ENCODE data around the gene IRAK2. TPM values are rescaled to one million over a fixed set of nuclear protein-coding genes. Genes with fewer than 3 reads are reported as not detected.
A peak's percentile ranks its signal among the peaks of the same experiment; 100 is the strongest.

Gene IRAK2
- total and polyA plus RNA-seq, 2 donors (not counting 3 experiments of a cell fraction or from before 2014, with no cell fraction given) = 7.9 to 10.0 TPM

- dilution Hi-C loops (cut with MboI; ENCODE audit: extremely low pct_ligation_motif_present, low sequenced_read_pairs) = no loop called here
- CTCF ChIA-PET = interaction anchor here (1.4 to 1.5 kb wide), 2 partner anchors 10 to 17 kb away, joined by 4 to 5 read pairs; no protein-coding TSS in a partner anchor
- TSS peak; percentile 23 for BruUV-seq (replicated peaks)
Observed at GRCh38 chr3:10280571-10280970, 115.9 kb downstream of the IRAK2 start.

More at GRCh38 chr3:10280571-10280970, 115.9 kb downstream of the IRAK2 start:
- no peaks in the 10 kb centered on the region for H3K4me1 ChIP-seq (ENCODE audit: control insufficient read depth, extremely low read depth, insufficient read depth, low read length)
- H3K4me2 ChIP-seq (ENCODE audit: insufficient read depth, low read length) = no peak overlapping the region
- H3K9ac ChIP-seq (replicated peaks; ENCODE audit: extremely low read depth, insufficient read depth, low read length) = no peak overlapping the region
- H3K9me1 ChIP-seq (replicated peaks; ENCODE audit: control insufficient read depth, extremely low read depth, insufficient read depth, low read length) = no peaks in the 10 kb centered on the region
- FAIRE-seq (no peak), DNase-seq (ENCODE audit: low read depth, low spot score) (no peak)
- POLR2A ChIA-PET = interaction anchor here (0.5 kb wide), 1 partner anchor 400 kb away, joined by 5 read pairs; no protein-coding TSS in a partner anchor
- peaks cover 5% of the 10 kb centered on the region for H3K79me2 ChIP-seq (ENCODE audit: control insufficient read depth, insufficient read depth, low read length)
- no peaks in the 10 kb centered on the region for H3K9me3 ChIP-seq (replicated peaks; ENCODE audit: control insufficient read depth, insufficient read depth, low read length)
- no peak overlapping the region for H2AFZ ChIP-seq (ENCODE audit: low read depth, low read length)
- no peaks in the 10 kb centered on the region for H3K27me3 ChIP-seq (ENCODE audit: control insufficient read depth in 2 of 2, insufficient read depth in 2 of 2, low read length in 2 of 2)
- H3K27ac ChIP-seq (ENCODE audit: insufficient read depth, low read depth, low read length) = no peak overlapping the region
- TF ChIP-seq FOS (IDR thresholded peaks at IDR 0.05; ENCODE audit: borderline replicate concordance, insufficient read depth, low read length) = no peak
- TF ChIP-seq JUN (IDR thresholded peaks at IDR 0.05; ENCODE audit: borderline replicate concordance, insufficient read depth, insufficient read length, low read depth) = no peak
- TF ChIP-seq, protein P1, sequence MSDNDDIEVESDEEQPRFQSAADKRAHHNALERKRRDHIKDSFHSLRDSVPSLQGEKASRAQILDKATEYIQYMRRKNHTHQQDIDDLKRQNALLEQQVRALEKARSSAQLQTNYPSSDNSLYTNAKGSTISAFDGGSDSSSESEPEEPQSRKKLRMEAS (IDR thresholded peaks at IDR 0.05; ENCODE audit: insufficient read depth, insufficient read length) = no peak
- no peak for TF ChIP-seq POLR2A (IDR thresholded peaks at IDR 0.05; ENCODE audit: low read depth, low read length)
- no peak for TF ChIP-seq EZH2 (IDR thresholded peaks at IDR 0.05; ENCODE audit: borderline replicate concordance, low read depth, low read length, severe bottlenecking)
- no peak for TF ChIP-seq POLR2AphosphoS5 (IDR thresholded peaks at IDR 0.05; ENCODE audit: insufficient read depth, low read depth, low read length)
- no peak for TF ChIP-seq GATA2 (IDR thresholded peaks at IDR 0.05; ENCODE audit: insufficient read depth, insufficient read length, low read depth, low read length)
- TF ChIP-seq MYC (IDR thresholded peaks at IDR 0.05; ENCODE audit: low read depth, low read length) = no peak
- TF ChIP-seq, protein P2, sequence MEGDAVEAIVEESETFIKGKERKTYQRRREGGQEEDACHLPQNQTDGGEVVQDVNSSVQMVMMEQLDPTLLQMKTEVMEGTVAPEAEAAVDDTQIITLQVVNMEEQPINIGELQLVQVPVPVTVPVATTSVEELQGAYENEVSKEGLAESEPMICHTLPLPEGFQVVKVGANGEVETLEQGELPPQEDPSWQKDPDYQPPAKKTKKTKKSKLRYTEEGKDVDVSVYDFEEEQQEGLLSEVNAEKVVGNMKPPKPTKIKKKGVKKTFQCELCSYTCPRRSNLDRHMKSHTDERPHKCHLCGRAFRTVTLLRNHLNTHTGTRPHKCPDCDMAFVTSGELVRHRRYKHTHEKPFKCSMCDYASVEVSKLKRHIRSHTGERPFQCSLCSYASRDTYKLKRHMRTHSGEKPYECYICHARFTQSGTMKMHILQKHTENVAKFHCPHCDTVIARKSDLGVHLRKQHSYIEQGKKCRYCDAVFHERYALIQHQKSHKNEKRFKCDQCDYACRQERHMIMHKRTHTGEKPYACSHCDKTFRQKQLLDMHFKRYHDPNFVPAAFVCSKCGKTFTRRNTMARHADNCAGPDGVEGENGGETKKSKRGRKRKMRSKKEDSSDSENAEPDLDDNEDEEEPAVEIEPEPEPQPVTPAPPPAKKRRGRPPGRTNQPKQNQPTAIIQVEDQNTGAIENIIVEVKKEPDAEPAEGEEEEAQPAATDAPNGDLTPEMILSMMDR (IDR thresholded peaks at IDR 0.05; ENCODE audit: extremely low read depth in 1 of 2, insufficient read depth in 1 of 2, low read depth in 1 of 2, low read length in 2 of 2) = no peak
- intact Hi-C loops (cut with micrococcal nuclease) = no loop called here
- peaks cover 2% of the 10 kb centered on the region for H4K20me1 ChIP-seq (replicated peaks; ENCODE audit: control insufficient read depth, extremely low read depth, insufficient read depth, low read length)
- H3K4me3 ChIP-seq (replicated peaks in 1 of 3; ENCODE audit: insufficient read depth in 1 of 3, low read depth in 1 of 3, low read length in 3 of 3) = no peak overlapping the region
- H3K36me3 ChIP-seq (ENCODE audit: control insufficient read depth in 2 of 2, extremely low read depth in 1 of 2, insufficient read depth in 2 of 2, low read length in 2 of 2) = peaks cover 3 to 15% of the 10 kb centered on the region in 2 experiments
